VCaP (cell line): ENCODE results near the gene OSBPL2.

Source experiments
- H3K27ac ChIP-seq: fragments of 450-650 bp; 2 replicates; pipeline ENCODE4 v1.5.1; 2017
- TF ChIP-seq, protein P1 (sequence below): fragments of 450-650 bp; conservative IDR thresholded peaks from 2 replicates; pipeline ENCODE4 v1.5.1; 2017; ENCODE audit warnings: mild to moderate bottlenecking, moderate library complexity

OSBPL2 gene

DNA sequence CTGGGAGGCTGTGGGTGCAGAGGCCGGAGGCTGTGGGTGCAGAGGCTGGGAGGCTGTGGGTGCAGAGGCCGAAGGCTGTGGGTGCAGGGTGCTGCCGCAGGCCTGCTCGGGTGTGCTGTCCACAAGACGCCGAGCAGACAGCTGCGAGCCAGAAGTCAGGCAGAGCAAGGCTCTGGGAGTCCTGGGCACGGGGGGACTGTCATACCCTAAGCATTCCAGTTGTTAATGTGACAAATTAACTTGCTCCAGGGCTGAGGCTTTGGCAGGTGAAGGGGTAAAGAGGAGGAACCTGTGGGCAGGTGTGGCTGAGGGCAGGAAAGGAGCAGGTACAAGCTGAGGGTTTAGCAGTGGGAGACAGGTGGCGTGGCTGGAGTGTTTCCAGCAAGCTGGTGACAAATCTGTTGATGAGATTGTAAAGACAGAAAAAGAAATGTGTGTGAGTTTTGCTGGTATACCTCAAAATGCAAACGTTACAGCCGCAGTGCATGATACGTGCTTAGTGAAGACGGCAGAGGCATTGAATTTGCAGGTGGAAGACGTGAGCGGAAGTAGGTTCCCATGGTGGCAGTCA, 50.3 kb downstream of the OSBPL2 start:
- TF ChIP-seq, protein P1, sequence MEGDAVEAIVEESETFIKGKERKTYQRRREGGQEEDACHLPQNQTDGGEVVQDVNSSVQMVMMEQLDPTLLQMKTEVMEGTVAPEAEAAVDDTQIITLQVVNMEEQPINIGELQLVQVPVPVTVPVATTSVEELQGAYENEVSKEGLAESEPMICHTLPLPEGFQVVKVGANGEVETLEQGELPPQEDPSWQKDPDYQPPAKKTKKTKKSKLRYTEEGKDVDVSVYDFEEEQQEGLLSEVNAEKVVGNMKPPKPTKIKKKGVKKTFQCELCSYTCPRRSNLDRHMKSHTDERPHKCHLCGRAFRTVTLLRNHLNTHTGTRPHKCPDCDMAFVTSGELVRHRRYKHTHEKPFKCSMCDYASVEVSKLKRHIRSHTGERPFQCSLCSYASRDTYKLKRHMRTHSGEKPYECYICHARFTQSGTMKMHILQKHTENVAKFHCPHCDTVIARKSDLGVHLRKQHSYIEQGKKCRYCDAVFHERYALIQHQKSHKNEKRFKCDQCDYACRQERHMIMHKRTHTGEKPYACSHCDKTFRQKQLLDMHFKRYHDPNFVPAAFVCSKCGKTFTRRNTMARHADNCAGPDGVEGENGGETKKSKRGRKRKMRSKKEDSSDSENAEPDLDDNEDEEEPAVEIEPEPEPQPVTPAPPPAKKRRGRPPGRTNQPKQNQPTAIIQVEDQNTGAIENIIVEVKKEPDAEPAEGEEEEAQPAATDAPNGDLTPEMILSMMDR: no peak
- no peak overlapping the region for H3K27ac ChIP-seq

DNA sequence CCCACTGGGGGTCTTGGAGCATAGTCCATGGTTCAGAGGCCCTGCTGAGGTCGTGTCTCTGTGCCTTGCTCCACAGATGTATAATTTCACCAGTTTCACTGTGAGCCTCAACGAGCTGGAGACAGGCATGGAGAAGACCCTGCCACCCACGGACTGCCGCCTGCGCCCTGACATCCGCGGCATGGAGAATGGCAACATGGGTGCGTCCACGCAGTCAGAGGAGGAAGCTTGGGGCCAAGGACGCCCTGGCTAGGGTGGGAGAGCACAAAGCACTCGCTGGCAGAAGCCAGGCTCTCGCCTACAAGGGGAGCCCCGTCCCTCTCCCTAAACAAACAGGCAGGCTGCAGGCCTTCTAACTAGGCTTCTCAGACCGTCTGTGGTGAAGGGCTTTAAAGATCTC, 50.8 kb downstream of the OSBPL2 start:
- H3K27ac ChIP-seq: no peak overlapping the region
- TF ChIP-seq, protein P1: no peak

DNA sequence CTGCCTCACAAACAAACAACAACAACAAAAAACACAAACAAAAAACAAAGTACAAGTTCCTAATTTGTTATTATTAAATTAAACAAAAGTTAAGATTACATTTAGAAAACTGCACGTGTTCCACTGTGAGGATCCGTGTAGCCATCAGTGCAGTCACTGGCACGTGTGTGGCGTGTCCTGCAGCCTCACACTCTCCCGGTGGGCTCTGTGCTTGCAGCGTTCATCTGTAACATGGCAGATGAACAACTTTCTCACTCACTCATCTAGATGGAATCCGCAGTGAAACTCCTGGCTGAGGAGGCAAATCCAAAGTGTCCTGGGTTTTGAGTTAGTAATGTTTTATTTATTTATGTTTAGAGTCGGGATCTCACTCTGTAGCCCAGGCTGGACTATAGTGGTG, 51.6 kb downstream of the OSBPL2 start:
- TF ChIP-seq, protein P1: no peak
- H3K27ac ChIP-seq: no peak overlapping the region

DNA sequence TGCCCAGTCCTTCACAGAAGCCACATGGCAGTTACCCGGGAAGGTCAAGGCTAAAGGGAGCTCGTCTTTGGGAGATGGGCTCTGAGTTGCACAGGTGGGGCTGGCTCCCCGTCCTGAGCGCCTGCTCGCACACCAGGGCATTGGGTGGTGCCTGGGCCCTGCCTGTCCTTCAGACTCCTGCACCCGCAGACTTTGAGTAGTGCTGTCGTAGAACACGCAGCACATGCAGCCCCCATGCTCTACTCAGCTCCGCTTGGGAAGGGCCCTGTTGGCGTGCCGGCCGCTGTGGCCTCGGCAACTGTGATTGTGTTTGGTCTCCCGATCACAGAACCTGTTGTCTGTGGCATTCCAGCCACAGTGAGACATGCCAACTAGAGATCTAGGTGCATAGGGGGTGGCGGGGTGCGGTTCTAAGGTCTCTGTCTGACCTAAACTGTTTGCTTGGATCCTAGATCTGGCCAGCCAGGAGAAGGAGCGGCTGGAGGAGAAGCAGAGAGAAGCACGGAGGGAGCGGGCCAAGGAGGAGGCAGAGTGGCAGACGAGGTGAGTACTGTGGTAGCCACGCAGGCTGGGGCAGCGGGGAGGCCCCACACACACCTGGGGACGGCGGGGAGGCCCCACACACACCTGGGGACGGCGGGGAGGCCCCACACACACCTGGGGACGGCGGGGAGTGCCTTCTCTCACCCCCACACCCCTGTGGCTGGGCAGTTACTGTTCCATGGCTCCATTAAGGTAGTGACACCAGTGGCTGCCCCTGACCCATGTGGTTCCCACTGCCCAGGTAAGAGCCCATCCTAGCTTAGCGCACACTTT, 53.1 kb downstream of the OSBPL2 start:
- no peak overlapping the region for H3K27ac ChIP-seq
- TF ChIP-seq, protein P1: no peak

DNA sequence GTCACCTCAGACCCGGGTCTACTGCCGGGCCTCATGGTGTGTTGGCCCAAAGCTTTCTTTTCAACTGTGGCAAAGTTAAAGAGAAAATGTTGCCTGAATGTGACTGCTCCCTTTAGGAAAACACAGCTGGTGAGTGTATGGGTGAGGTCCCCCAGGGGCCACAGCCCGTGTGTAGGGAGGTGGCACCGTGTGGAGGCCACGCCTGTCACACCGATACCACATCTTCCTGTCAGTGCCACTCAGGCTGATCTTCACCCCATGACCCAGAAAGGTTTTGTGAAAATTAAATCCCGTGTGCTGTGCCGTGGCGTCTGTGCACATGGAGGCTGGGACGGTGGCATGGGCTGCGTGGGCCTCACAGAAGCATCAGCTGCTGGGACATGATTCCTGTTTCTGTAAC, 53.8 kb downstream of the OSBPL2 start:
- H3K27ac ChIP-seq: no peak overlapping the region
- TF ChIP-seq, protein P1: no peak

DNA sequence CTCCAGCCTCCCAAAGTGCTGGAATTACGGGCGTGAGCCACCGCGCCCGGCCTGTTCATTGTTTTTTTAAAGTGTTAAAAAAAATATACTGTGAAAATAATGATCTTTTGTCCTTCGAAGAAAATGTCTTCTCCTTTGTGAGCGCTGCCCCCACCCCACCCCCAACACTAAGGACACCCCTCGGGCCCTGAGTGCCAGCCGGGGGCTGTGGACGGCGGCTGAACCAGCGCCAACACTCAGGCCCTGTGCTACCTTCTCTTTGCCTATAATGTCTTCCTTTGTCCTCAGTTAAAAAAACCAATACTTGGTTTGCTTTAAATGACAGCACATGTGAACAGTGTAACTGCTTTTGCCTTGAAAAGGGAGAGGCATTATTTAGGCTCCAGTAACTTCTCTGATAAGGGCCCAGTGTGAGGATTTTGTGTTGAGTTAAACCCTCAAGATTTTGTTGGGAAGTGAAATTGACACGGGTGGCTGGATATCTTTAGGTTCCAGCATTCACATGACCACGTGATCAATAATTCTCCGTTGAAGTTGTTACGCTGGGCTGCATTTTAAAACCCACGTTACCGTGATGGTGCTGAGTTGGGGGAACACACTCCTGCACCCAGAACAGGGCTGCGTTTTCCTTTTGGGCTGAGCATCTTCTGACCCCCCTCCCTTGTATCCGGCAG, 54.9 kb downstream of the OSBPL2 start:
- H3K27ac ChIP-seq: no peak overlapping the region
- TF ChIP-seq, protein P1: no peak

DNA sequence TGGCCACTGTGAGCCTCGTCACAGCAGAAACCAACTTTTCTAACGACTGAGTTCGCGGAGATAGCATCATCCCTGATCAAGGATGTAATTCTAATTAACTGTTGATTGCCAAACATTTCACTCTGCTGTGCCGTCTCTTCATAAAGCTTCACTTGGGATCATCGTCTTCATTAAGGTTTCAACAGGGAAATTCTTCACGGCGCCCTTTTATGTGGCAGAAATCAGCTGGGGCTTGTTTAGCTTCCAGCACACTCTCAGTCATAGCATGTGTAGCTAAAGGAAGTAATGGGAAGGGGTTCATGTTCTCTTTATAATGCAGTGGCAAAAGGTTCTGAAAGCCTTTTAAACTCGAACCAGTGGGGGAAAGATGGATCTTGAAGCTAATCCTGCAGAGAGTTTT, 55.6 kb downstream of the OSBPL2 start:
- H3K27ac ChIP-seq: no peak overlapping the region
- TF ChIP-seq, protein P1: no peak
